Measurements from ENCODE around the gene SH3BP4.
"Not testable (repeated sequence)": the region's sequence is repeated elsewhere in the genome, so short reads cannot be mapped to it uniquely, and the experiment has no call there.

Gene SH3BP4

GRCh38 chr2:235001237-235002133 lies 49.7 kb downstream of the SH3BP4 start:
- DNase-seq = no peak

DNA sequence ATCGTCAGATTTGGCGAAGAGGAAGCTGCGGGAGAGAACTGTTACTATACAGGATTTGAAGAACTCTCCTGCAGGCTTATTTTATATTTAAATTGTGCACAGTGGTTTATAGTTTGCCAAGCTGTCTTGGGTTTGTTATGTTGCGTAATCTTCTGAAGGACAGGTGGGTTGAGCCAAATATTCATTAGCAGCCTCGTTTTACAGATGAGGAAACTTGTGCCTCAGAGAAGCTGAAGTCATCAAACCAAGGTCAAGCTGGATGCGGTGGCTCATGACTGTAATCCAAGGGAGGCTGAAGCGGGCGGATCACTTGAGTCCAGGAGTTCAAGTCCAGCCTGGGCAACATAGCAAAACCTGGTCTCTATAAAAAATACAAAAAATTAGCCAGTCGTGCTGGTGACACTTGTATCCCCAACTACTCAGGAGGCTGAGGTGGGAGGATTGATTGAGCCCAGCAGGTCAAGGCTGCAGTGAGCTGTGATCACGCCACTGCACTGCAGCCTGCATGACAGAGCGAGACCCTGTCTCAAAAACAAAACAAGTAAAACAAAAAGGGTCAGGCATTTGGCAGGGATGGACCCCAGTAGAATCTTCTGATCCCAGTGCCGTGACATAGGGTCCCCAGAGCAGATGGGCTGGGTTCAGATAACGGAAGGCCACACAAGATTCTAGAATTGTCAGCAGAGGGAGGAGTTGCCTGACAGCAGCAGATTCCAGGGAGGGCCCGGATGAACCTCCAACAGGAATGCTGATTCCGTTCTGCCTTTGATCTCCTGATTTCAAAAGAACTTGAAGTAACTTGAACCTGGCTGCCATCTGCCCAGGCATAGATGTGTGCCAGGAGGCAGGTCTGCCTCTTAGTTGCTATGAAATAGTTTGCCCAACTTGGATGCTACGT lies 50.6 kb downstream of the SH3BP4 start:
- no peak for DNase-seq

- no peak for DNase-seq
Measured at GRCh38 chr2:235003096-235003775, 51.4 kb downstream of the SH3BP4 start.

GRCh38 chr2:235004329-235004903 lies 52.6 kb downstream of the SH3BP4 start:
- DNase-seq = no peak

DNA sequence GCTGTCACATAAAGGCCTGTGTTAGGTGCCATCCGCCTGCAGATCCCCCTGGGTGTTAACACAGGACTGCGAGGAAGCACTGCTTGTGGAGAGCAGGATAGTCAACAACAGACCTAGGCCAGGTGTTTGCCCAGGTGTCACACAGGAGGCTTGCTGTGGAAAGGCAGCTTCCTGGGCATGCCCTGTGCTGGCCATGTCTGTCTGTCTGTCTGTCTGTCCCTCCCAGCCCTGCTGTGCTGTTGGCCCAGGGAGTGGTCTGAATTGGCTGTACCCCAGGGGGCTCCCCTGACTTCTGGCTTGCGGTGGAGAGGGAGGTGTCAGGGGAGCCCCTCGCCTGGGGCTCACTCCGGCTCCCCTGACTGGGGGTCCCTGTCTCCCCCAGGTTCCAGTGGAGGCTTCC lies 53.2 kb downstream of the SH3BP4 start:
- no peak for DNase-seq

- DNase-seq = peak; percentile 16
Measured at GRCh38 chr2:235005603-235006259, 53.9 kb downstream of the SH3BP4 start.

- DNase-seq = no peak
Measured at GRCh38 chr2:235006461-235006860, 54.6 kb downstream of the SH3BP4 start.

GRCh38 chr2:235006986-235007385 lies 55.2 kb downstream of the SH3BP4 start:
- DNase-seq = no peak

DNA sequence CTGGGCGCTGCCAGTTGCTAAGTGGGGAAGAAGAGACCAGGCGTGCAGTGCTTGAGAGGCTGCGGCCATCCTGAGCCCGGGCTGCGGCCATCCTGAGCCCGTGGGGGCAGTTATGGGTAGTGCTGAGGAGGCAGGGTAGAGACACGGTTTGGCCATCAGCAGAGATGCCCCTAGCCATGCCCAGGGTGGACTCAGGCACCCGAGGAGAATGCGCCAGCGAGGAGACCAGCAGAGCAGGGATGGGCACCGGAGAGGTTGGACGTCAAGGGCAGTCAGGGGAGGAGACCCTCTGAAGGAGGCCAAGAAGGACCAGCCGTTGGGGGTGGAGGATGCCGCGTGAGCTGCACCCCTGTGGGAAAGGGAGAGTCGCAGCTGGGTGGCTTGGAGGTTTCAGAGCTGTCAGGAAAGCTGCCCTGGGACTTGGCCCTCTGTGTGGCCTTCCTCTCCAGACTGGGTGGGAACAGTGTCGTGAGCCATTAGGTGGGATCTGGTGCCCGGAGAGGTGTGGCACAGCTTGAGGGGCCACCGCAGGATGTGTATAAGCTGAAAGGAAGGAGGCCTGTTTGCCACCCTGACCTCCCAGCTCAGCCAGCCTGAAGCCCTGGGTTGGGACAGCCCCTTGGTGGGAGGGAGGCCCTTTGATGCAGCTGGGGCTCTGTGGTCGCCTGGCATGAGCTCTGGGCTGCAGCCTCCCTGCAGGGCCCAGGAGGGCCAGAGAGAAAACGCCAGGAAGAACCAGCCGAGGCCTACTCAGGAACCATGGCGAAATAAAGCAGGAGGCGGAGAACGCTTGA lies 56.0 kb downstream of the SH3BP4 start:
- no peak for DNase-seq

GRCh38 chr2:235008584-235009044 lies 56.8 kb downstream of the SH3BP4 start:
- no peak for DNase-seq

GRCh38 chr2:235009081-235009480 lies 57.3 kb downstream of the SH3BP4 start:
- DNase-seq = no peak

GRCh38 chr2:235010117-235010714 lies 58.4 kb downstream of the SH3BP4 start:
- DNase-seq = no peak

DNA sequence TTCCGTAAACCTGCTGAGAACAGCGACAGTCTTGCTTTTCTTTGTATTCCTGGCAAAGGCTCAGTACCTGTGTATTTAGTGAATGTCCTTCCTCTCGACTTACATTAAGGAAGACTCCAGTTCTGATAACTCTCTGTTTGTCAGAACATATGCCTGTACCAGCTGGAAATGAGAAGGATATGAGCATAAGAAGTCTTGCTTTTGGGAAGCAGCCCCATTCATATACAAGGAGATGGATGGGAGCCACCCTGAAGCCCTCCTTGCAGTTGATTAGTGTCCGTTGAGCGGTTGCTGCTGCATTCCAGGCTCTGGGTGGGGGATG lies 59.8 kb downstream of the SH3BP4 start:
- DNase-seq = no peak

GRCh38 chr2:235011929-235012631 lies 60.3 kb downstream of the SH3BP4 start:
- no peak for DNase-seq

GRCh38 chr2:235017441-235017840 lies 65.6 kb downstream of the SH3BP4 start:
- DNase-seq = no peak

DNA sequence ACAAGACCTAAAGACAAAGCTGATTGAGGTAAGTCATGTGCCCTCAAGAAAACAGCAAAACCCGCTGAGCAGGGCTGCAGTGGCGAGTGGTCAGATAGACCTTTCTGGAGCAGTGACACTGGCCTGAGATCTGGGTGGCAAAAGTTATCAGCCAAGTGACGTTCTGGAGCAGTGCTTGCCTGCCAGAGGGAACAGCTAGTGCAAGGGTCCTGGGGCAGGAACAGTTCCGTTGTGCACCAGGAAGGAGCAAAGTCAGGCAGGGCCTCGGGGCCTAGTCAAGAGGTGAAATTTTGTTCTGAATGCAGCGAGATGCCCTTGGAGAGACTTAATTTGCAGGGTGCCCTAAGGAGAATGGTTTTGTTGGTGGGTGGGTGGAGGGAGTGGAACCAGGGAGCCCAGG lies 67.0 kb downstream of the SH3BP4 start:
- DNase-seq = no peak

DNA sequence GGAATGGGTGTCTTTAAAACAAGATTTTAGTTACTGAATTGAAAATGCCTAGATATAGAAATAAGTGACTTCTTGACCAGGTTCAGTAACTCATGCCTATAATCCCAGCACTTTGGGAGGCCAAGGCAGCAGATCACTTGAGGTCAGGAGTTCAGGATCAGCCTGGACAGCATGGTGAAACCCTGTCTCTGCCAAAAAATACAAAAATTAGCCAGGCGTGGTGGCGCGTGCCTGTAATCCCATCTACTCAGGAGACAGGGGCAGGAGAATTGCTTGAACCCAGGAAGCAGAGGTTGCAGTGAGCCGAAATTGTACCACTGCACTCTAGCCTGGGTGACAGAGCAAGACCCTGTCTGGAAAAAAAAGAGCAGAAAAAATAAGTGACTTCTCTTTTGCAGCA lies 68.3 kb downstream of the SH3BP4 start:
- not testable (repeated sequence) for DNase-seq

DNA sequence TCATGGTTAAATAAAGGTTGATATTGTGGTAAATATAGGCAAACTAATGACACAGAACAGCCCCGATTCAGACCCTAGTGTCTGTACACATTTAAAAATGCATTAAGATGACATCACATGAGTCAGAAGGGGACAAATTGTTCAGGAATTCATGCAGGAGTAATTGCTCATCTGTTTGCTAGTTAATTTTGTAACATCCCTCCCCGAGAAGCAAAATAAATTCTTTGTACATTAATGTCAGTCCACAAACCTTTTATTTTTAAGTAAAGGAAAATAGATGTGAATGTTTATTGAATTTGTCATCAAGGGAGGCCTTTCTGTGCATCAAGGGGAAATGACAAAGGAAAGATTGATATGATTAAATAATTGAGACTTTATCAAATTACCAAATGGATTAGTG lies 69.9 kb downstream of the SH3BP4 start:
- DNase-seq = no peak

DNA sequence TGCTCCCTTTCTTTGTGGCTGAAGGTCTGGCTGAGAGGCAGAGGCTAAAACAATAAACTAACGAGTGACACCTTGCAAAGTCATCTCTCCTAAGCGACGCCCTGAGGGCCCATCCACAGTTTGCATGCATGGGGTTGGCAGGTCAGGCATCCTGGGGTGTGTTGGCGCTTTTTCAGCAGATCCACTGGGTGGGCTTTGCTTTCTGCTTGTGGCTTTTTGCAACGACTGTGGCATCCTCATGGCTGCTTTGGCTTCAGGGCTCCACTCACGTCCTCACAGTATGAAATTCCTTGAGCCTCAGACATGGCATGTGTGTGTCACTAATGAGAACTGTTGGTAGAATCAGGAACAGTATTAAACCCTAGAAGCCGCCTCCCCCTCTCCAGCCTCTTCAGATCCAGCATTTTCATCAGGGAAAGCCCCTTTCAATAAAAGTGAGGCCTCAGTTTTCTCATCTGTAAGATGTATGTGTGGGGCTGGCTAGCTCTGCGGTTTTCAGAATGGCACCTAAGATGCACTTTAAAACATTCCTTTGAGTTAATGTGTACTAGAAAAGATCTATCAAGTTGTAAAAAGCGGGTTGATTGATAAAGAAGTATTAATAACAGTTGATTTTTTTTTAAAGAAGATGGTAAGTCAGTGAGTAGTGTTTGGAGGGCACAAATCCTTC lies 72.5 kb downstream of the SH3BP4 start:
- DNase-seq = no peak

Data from NCI-H1694 treated with DMSO at 0.1 percent for 48 hours (cell line).